H4 (cell line): ENCODE data around the gene ELAVL2. TPM values are rescaled to one million over a fixed set of nuclear protein-coding genes. Genes with fewer than 3 reads are reported as not detected.

Experiments used
- DNase-seq: peaks from one replicate; pipeline ENCODE4 v3.0.0-alpha.2; 2015; ENCODE audit warnings: low spot score
- total RNA-seq: library from RNA; depleted of rRNA; stranded (reverse); fragments of >200 nt; shearing (Covaris generic); gene quantifications from 2 replicates; pipeline ENCODE4 v1.2.3, GENCODE V29; 2014

Gene ELAVL2
- total RNA-seq, 1 experiment from 2014 or later = 6.2 TPM

DNA sequence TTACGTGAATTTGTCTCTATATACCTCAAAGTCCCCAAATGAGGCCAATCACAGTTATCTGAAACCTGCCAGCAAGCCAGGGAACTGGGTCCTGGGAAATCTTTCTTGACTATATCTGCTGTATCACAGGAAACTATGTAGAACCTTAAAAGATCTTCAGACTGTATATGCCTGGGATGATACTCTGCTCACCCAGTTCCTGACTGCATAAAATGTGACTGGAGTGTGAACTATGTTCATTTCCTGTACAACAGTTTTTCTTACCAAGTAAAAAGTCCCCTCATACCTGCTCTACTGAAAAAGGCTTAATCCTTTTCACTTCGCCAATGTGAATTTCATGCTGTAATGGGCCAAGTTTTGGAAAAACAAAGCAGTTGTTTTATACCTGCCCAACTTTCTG, 162.9 kb downstream of the ELAVL2 start:
- no peak for DNase-seq

DNA sequence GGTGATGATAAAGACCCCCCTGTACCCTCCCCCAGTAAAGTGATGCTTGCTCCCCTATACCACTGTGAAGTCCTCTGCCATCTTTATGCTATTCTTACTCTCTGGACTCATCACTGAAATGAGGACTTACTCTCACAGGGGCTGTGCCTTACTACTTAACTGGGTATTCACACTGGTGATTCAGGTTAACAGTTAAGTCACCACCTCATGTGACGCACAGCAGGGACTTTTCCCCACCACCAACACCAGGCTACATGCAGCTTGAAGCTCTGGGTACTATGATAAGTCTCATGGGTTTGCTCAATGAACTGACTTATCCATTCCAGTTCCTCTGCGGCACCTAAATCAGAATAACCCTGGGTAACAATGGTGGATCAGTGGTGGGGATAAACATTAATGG, 163.7 kb downstream of the ELAVL2 start:
- no peak for DNase-seq

DNA sequence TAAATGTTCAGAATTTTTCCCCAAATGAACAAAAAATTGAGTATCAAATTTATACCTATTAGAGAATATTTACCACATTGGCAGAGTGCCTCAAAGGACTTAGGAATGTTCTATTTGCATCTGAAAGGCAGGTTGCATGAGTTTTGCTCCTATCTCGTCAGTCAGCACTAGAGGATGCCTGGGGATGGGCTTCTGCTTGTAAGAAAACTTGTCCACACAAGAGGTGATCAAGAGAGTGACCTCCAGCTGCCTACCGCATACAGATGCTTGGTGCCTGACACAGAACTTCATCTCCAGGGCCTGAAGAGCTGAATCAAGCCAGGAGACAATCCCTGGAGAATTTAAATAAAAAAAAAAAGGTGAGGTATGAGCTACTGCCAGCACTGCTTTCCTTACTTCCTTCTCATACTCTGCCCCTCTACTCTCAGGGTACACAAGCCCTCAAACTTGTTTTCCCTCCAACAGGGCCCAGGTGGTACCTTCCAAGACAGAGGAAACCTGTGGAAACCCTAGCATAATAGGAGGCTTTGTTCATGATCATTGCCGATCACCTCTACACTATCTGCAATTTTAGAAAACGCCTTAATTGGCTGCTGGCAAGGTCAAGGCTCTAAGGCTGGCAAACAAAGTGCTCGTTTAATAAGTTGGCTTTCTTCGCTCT, 166.6 kb downstream of the ELAVL2 start:
- no peak for DNase-seq

DNA sequence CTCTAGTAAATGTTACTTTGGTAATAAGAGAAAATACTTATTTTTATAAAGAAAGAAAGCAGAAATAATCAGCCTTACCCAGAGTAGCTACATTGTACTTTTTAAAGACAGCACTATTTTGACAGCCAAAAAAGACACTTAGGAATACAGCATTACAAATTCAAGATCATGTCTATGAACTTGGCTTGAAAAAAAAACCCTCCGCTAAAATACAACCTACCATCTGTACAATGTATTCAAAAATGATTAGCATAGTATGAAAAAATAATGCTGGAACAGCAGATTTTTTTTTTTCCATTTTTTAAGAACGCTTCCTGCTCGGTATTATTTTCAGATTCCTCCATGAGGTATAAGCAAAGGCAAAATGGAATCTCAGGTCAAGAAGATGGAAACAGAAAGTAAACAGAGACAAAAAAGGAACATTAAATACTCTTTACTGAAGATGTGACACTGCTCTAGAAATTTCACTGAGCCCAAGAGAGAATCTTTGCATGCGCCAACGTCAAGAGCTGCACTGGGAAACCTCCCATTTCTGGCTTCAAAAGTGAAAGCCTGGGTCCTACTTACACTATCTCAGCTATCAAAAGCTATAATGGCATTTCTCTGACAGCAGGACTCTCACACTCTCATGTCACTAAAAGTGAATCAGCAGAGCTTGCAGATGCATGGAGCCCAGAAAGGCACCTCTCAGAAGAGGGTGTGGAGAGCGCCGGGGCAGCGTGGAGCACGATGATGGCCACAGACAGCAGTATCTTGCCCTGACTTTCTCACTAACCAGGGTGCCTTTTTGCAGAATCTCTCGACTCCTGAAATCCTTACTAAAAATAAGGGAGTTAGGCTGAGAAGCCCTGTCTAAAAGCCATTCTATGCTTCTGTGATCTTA, 167.4 kb downstream of the ELAVL2 start:
- DNase-seq = no peak

DNA sequence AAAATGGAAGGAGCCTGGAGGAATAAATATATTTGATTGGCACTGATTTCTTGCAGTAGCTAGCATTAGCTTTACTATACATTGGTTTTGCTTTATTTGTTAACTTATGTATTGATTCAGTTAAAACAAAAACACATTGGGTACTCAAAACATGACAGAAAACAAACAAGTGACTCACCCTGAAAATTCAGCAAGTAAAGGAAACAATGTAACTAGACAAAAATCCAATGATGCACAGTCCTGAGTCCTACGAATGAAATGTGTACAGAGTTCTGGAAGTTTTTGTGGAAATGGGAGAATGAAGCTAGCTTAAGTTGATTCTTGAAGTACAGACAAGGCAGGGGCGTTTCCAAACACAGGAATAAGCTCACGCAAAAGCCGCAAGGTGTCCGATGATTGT, 175.0 kb downstream of the ELAVL2 start:
- no peak for DNase-seq

DNA sequence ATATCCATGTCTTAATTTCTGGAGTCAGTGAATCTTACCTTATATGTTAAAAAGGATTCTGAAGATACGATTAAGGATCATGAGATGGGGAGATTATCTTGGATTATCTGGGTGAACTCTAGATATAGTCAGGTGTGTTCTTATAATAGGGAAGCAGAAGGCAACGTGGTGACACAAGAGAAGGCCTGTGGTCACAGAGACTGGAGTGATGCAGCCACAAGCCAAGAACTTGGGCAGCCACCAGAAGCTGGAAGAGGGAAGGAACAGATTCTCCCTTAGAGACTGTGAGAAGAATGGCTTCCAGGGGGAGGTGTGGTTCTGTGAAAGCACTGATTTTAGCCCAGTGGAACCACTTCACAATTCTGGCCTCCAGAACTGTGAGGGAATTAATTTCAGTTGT, 177.4 kb downstream of the ELAVL2 start:
- DNase-seq = no peak

DNA sequence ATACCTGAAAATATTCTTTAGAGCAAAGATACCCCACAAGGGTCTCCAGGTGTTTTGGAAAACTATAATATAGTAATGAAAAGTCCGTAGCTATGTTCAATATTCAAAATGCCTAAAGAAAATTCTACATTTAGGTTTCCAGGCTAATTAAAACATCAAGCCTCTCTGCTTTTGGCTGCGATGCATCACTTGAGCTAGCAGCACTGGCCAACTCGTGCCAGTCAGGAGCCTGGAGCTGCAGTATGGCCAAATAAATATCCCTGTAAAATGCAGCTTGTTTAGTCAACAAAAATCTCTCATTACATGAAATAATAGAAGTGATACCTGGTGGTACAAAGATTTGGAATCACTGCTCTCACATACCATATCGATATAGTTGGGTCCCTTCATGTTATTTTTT, 181.1 kb downstream of the ELAVL2 start:
- DNase-seq = no peak

DNA sequence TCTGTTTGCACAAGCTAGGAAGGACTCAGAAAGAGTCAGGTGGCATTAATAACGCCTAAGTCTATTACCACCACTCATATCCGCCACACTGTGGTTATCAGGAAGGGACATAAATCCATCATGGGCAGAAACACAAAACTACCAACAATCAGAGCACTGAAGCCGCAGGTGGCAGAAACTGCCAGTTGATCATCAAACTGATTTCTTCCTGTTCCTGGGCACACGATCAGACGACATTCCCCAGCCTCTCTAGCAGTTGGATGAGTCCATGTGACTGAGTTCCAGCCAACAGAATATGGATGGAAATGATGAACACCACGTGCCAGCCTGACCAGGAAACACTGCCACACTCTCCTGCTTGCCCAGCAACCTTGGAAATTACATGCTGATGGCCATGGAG, 181.7 kb downstream of the ELAVL2 start:
- DNase-seq = no peak

DNA sequence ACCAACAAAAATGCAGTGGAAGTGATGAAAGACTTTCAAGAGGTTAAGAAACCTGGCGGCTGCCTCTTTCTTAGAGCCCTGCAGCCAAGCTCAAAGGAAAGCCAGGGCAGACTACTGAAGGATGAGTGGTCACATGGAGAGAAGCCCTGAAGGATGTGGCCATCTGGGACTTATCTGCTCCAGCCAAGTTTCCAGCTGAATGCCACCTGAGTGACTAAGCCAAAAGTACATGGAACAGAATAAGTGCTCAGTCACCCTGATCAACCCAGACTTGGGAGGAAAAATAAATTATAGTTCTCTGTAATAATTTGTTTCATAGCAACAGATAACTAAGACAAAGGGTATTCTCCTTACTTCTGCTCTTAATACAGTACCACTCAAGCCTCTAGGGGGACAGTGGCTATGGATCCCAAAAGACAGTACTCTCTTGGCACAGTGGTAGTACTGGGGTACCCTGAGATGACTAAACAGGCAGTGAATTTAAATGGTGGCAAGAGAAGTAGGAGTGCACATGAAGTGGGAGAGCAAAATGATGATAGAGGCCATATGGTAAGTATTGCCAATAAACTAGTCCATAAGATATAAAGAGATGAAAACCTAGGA, 182.3 kb downstream of the ELAVL2 start:
- no peak for DNase-seq
